Esophagus muscularis mucosa (tissue), 3 donors: ENCODE measurements around the gene CALHM3.

Experiments
- POLR2A ChIP-seq: fragments of 450-650 bp; IDR thresholded peaks from one replicate; pipeline ENCODE4 v1.6.1; 2017; ENCODE audit warnings: antibody characterized with exemption, moderate library complexity, mild to moderate bottlenecking, low read depth
- TF ChIP-seq, protein P1 (sequence below), 3 experiments: fragments of 200-600 bp in 2 of 3; fragments of 450-650 bp in 1 of 3; sonication (generic) in 2 of 3; IDR thresholded peaks; one replicate each; pipeline ENCODE4 v1.5.1; 2017 to 2019; ENCODE audit warnings: antibody characterized with exemption in 3 of 3, mild to moderate bottlenecking in 2 of 3, moderate library complexity in 1 of 3

DNA sequence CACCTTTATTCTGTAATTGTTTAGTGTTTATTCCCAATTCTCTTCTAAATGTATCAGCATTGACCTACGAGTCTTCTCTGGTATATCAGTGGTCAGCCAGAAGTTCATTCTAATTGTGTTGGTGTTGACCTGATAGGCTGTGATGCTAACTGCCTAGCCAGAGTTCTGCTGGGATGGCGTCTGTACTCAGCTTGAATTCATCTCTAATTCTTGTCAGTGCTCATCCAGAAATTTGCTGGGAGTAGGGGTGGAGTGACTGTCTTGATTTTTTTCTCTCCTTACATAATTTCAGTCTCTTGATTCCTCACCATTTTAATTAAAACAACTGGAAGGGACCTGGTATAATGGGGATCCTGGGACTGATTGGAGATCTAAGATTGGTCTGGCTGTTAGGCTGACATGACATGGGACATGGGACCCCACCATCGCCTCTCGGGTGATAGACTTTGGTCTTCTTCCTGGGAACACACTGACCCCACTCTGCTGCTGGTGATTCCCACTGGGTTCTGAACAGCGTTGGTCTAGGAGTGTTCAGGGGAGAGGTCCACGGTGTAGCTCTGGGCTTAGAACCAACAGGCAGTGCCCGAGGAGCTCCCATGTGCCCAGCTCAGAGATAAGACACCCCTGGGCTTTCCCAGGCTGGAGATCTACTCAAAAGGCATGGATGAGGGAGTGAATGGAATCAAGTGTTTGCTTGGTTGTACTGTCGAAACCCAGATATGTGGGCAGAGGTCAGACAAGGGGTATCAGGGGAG, 18.3 kb upstream of the CALHM3 start:
- no peak for TF ChIP-seq POLR2A
- TF ChIP-seq, protein P1, sequence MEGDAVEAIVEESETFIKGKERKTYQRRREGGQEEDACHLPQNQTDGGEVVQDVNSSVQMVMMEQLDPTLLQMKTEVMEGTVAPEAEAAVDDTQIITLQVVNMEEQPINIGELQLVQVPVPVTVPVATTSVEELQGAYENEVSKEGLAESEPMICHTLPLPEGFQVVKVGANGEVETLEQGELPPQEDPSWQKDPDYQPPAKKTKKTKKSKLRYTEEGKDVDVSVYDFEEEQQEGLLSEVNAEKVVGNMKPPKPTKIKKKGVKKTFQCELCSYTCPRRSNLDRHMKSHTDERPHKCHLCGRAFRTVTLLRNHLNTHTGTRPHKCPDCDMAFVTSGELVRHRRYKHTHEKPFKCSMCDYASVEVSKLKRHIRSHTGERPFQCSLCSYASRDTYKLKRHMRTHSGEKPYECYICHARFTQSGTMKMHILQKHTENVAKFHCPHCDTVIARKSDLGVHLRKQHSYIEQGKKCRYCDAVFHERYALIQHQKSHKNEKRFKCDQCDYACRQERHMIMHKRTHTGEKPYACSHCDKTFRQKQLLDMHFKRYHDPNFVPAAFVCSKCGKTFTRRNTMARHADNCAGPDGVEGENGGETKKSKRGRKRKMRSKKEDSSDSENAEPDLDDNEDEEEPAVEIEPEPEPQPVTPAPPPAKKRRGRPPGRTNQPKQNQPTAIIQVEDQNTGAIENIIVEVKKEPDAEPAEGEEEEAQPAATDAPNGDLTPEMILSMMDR (IDR thresholded peaks at IDR 0.05), result no peak
